ENCODE data around the gene MLH3. TPM values are rescaled to one million over a fixed set of nuclear protein-coding genes. Genes with fewer than 3 reads are reported as not detected.

MLH3 gene
- total RNA-seq, 1 donor from 2014 or later, result 12.9 TPM

DNA sequence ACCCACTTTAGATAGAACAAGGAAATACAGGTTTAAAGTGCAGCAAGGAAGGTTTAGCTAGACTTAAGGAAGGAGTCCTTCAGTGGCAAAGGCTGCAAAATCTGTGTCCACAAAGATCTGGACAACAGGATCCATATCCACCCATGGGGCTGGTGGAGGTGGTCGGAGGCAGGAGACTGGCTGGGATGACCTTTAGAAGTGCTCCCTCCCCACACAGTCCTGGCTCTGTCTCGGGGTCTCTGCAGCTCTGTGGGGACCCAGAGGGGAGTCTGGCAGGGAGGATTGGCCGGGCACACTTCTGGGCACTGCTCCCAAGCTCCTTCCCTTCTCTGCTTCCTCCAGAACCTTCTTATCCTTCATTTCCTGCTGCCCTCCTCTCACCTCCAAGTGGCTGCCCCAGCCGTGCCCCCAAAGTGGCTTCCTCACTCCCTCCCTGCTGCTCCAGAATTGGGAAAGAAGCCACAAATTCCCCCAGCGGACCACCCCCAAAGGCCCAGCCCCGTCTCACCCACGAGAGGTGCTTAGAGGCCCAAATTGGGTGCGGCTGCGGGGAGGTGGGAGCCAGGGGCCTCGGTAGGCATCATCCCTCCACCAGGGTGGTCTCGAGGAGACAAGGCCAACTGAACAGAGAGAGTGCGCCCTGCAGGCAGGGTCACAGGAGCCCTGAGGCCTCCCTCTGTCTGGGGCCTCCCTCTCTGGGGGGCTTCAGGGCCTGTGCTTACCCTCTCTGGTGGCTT, 73.9 kb downstream of the MLH3 start:
- no peaks in the 10 kb centered on the region for H3K79me2 ChIP-seq (ENCODE audit: insufficient read depth, low read length)

DNA sequence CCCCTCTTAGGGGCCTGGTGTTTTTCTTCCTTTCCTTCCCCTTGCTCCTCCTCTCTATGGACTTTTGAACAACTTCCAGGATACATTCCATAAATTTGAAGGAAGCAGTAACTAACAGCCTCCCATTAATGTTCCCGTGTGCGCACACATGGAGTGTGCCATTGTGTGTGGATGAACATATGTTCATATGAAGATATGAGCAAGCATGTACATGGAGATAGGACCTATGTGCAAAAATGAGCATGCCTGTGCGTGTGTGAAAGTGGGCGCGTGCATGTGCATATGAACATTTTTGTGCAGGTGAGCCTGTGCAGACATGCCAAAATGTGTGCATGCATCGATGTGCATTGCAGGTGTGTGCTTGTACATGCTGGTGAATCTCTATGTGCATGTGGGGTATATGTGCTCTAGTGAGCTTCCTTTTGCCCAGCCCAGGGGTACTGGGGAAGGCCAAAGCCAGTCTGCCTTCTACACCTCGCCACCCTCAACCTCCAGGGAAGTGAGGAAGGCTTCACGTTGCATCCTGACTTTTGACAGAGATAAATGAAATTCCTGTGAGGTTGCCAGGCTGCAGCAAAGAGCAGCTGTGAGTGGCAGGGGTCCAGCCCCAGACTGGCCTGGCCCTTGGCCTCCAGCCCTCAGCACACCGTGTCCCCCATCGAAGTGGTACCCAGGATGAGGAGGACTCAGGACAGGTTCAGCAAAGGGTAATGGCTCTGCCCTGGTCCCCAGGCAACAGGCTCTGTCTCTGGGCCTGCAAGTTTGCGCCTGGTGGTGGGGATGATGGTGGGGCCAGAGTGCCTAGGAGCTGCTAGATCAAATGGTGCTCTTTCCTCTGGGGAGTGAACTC, 74.8 kb downstream of the MLH3 start:
- no peaks in the 10 kb centered on the region for H3K79me2 ChIP-seq (ENCODE audit: insufficient read depth, low read length)
- H3K27ac Mint-ChIP-seq (ENCODE audit: unreplicated experiment), result no peak overlapping the region
- H3K27me3 ChIP-seq (ENCODE audit: insufficient read depth, low read length), result no peaks in the 10 kb centered on the region
- H4K20me1 ChIP-seq (ENCODE audit: insufficient read depth, low read length), result no peaks in the 10 kb centered on the region
- H3K36me3 ChIP-seq (ENCODE audit: insufficient read depth, low read length), result no peaks in the 10 kb centered on the region
- no peak overlapping the region for H3K9ac ChIP-seq (ENCODE audit: low read length)
- DNase-seq (ENCODE audit: low read depth), result no peak
- H2AFZ ChIP-seq (ENCODE audit: low read depth, low read length), result no peak overlapping the region
- peaks cover 4% of the 10 kb centered on the region for H3K27me3 Mint-ChIP-seq (ENCODE audit: low read depth, unreplicated experiment)
- peaks cover 23% of the 10 kb centered on the region for H3K4me1 ChIP-seq (ENCODE audit: insufficient read depth, low read length)
- no peaks in the 10 kb centered on the region for H3K9me3 ChIP-seq (ENCODE audit: insufficient read depth, low read depth, low read length)
- no peak overlapping the region for H3K4me2 ChIP-seq (ENCODE audit: low read length)
- no peak for TF ChIP-seq EZH2 (IDR thresholded peaks at IDR 0.05; ENCODE audit: insufficient read depth, low read length)
- TF ChIP-seq, protein P1, sequence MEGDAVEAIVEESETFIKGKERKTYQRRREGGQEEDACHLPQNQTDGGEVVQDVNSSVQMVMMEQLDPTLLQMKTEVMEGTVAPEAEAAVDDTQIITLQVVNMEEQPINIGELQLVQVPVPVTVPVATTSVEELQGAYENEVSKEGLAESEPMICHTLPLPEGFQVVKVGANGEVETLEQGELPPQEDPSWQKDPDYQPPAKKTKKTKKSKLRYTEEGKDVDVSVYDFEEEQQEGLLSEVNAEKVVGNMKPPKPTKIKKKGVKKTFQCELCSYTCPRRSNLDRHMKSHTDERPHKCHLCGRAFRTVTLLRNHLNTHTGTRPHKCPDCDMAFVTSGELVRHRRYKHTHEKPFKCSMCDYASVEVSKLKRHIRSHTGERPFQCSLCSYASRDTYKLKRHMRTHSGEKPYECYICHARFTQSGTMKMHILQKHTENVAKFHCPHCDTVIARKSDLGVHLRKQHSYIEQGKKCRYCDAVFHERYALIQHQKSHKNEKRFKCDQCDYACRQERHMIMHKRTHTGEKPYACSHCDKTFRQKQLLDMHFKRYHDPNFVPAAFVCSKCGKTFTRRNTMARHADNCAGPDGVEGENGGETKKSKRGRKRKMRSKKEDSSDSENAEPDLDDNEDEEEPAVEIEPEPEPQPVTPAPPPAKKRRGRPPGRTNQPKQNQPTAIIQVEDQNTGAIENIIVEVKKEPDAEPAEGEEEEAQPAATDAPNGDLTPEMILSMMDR (IDR thresholded peaks at IDR 0.05; ENCODE audit: insufficient read depth, low read depth, low read length), result no peak
- no peak overlapping the region for H3K4me3 Mint-ChIP-seq (ENCODE audit: unreplicated experiment)
- no peak overlapping the region for H3K27ac ChIP-seq (ENCODE audit: low read depth, low read length)
- H3K9me3 Mint-ChIP-seq (ENCODE audit: unreplicated experiment), result no peaks in the 10 kb centered on the region
- H3K4me1 Mint-ChIP-seq (ENCODE audit: low read depth, unreplicated experiment), result peaks cover 12% of the 10 kb centered on the region
- peaks cover 2% of the 10 kb centered on the region for H3K36me3 Mint-ChIP-seq (ENCODE audit: low read depth, unreplicated experiment)
- no peak overlapping the region for H3K4me3 ChIP-seq (ENCODE audit: insufficient read depth, low read depth, low read length)
- no peak for FAIRE-seq

More for the DNA sequence above, 73.9 kb downstream of the MLH3 start:
- Histone ChIP-seq H3K9ac (ENCODE audit: low read length) (no peak overlapping the region), H3K36me3 (ENCODE audit: insufficient read depth, low read length) (no peaks in the 10 kb centered on the region), H3K27me3 (ENCODE audit: insufficient read depth, low read length) (no peaks in the 10 kb centered on the region), H3K27ac (ENCODE audit: low read depth, low read length) (no peak overlapping the region), H3K4me3 (ENCODE audit: insufficient read depth, low read depth, low read length) (no peak overlapping the region), H3K9me3 (ENCODE audit: insufficient read depth, low read depth, low read length) (no peaks in the 10 kb centered on the region), H4K20me1 (ENCODE audit: insufficient read depth, low read length) (no peaks in the 10 kb centered on the region), H3K4me1 (ENCODE audit: insufficient read depth, low read length) (peaks cover 28% of the 10 kb centered on the region), H2AFZ (ENCODE audit: low read depth, low read length) (no peak overlapping the region), H3K4me2 (ENCODE audit: low read length) (no peak overlapping the region)
- H3K27ac Mint-ChIP-seq (ENCODE audit: unreplicated experiment), result no peak overlapping the region
- H3K36me3 Mint-ChIP-seq (ENCODE audit: low read depth, unreplicated experiment), result peaks cover 2% of the 10 kb centered on the region
- peaks cover 12% of the 10 kb centered on the region for H3K4me1 Mint-ChIP-seq (ENCODE audit: low read depth, unreplicated experiment)
- H3K27me3 Mint-ChIP-seq (ENCODE audit: low read depth, unreplicated experiment), result peaks cover 4% of the 10 kb centered on the region
- DNase-seq (ENCODE audit: low read depth) (no peak), FAIRE-seq (no peak)
- TF ChIP-seq, protein P1 (IDR thresholded peaks at IDR 0.05; ENCODE audit: insufficient read depth, low read depth, low read length), result no peak
- TF ChIP-seq EZH2 (IDR thresholded peaks at IDR 0.05; ENCODE audit: insufficient read depth, low read length), result no peak
- H3K9me3 Mint-ChIP-seq (ENCODE audit: unreplicated experiment), result no peaks in the 10 kb centered on the region
- no peak overlapping the region for H3K4me3 Mint-ChIP-seq (ENCODE audit: unreplicated experiment)

Measured in astrocyte (in vitro differentiated cells and primary cell).